Trophoblast cell (in vitro differentiated cells and primary cell): ENCODE results near the gene RPS6KA4.

Experiments
- DNase-seq, 2 donors: peaks; one replicate each; pipeline ENCODE4 v3.0.0-alpha.2; 2016
- H2AFZ ChIP-seq: 2 replicates; pipeline ENCODE4 v1.6.1; 2013; ENCODE audit warnings: low read length, moderate library complexity, mild to moderate bottlenecking; ENCODE audit not compliant: insufficient read depth, poor library complexity
- H2AK5ac ChIP-seq: 2 replicates; pipeline ENCODE4 v1.6.1; 2013; ENCODE audit warnings: mild to moderate bottlenecking, low read length
- H2BK120ac ChIP-seq: 2 replicates; pipeline ENCODE4 v1.6.1; 2013; ENCODE audit warnings: low read length, mild to moderate bottlenecking, moderate library complexity; ENCODE audit not compliant: insufficient read depth, poor library complexity
- H2BK12ac ChIP-seq: 2 replicates; pipeline ENCODE4 v1.6.1; 2013; ENCODE audit warnings: mild to moderate bottlenecking, low read length, moderate library complexity
- H2BK5ac ChIP-seq: 2 replicates; pipeline ENCODE4 v1.6.1; 2013; ENCODE audit warnings: low read length, low read depth, moderate library complexity, mild to moderate bottlenecking; ENCODE audit not compliant: poor library complexity
- H3K14ac ChIP-seq: 2 replicates; pipeline ENCODE4 v1.6.1; 2013; ENCODE audit warnings: mild to moderate bottlenecking, low read length
- H3K18ac ChIP-seq: 2 replicates; pipeline ENCODE4 v1.6.1; 2013; ENCODE audit warnings: mild to moderate bottlenecking, low read length
- H3K23ac ChIP-seq: 2 replicates; pipeline ENCODE4 v1.6.1; 2013; ENCODE audit warnings: low read length
- H3K27ac ChIP-seq: 2 replicates; pipeline ENCODE4 v1.5.1; 2013; ENCODE audit warnings: low read depth, mild to moderate bottlenecking, inconsistent platforms, low read length, moderate library complexity
- H3K27me3 ChIP-seq: 2 replicates; pipeline ENCODE4 v1.6.1; 2013; ENCODE audit warnings: inconsistent platforms, mild to moderate bottlenecking, low read length, moderate library complexity; ENCODE audit not compliant: insufficient read depth
- H3K36me3 ChIP-seq, 2 experiments: 1 replicate in 1 of 2; 2 replicates in 1 of 2; pipeline ENCODE4 v1.6.1; 2013; ENCODE audit warnings: low read length in 2 of 2, mild to moderate bottlenecking in 2 of 2, moderate library complexity in 1 of 2; ENCODE audit not compliant: insufficient read depth in 2 of 2, control insufficient read depth in 1 of 2
- H3K4ac ChIP-seq: 2 replicates; pipeline ENCODE4 v1.6.1; 2013; ENCODE audit warnings: low read depth, mild to moderate bottlenecking, low read length, moderate library complexity
- H3K4me1 ChIP-seq, 2 experiments: 1 replicate in 1 of 2; 2 replicates in 1 of 2; pipeline ENCODE4 v1.6.1; 2013; ENCODE audit warnings: low read length in 2 of 2, mild to moderate bottlenecking in 2 of 2, moderate library complexity in 1 of 2; ENCODE audit not compliant: insufficient read depth in 2 of 2, control insufficient read depth in 1 of 2
- H3K4me2 ChIP-seq: 2 replicates; pipeline ENCODE4 v1.6.1; 2013; ENCODE audit warnings: inconsistent platforms, mild to moderate bottlenecking, low read length, moderate library complexity
- H3K4me3 ChIP-seq: 2 replicates; pipeline ENCODE4 v1.5.1; 2013; ENCODE audit warnings: mild to moderate bottlenecking, low read depth, low read length, inconsistent platforms
- H3K79me1 ChIP-seq: one replicate; pipeline ENCODE4 v1.6.1; 2013; ENCODE audit warnings: low read length
- H3K79me2 ChIP-seq: 2 replicates; pipeline ENCODE4 v1.6.1; 2013; ENCODE audit warnings: low read length, mild to moderate bottlenecking; ENCODE audit not compliant: control insufficient read depth, insufficient read depth, poor library complexity
- H3K9ac ChIP-seq: 2 replicates; pipeline ENCODE4 v1.6.1; 2013; ENCODE audit warnings: mild to moderate bottlenecking, low read length
- H3K9me3 ChIP-seq: 2 replicates; pipeline ENCODE4 v1.6.1; 2013; ENCODE audit warnings: low read depth, mild to moderate bottlenecking, control low read depth, inconsistent platforms, low read length; ENCODE audit not compliant: insufficient read depth
- H4K12ac ChIP-seq: 2 replicates; pipeline ENCODE4 v1.6.1; 2013; ENCODE audit warnings: low read depth, mild to moderate bottlenecking, low read length, moderate library complexity
- H4K8ac ChIP-seq: 2 replicates; pipeline ENCODE4 v1.6.1; 2013; ENCODE audit warnings: low read depth, mild to moderate bottlenecking, low read length, moderate library complexity
- H4K91ac ChIP-seq: one replicate; pipeline ENCODE4 v1.6.1; 2013; ENCODE audit warnings: low read depth, mild to moderate bottlenecking, low read length, moderate library complexity
- WGBS: extraction: QIAGEN DNeasy Blood & Tissue Kit; methylation state at CpG from one replicate; pipeline ENCODE4 v1.1.7; 2013; ENCODE audit warnings: missing lambda C conversion rate; ENCODE audit not compliant: insufficient read length, insufficient coverage; ENCODE audit errors: extremely low coverage; 5-methylcytosine and 5-hydroxymethylcytosine counted together

RPS6KA4 gene

GRCh38 chr11:64331569-64332371, 27.2 kb upstream of the RPS6KA4 start:
- no peak overlapping the region for H4K8ac ChIP-seq
- peak overlapping the region; percentile 15 for H4K91ac ChIP-seq
- no peak overlapping the region for H3K4ac ChIP-seq
- H3K4me1 ChIP-seq = peaks cover 5 to 8% of the 10 kb centered on the region in 2 experiments
- no peaks in the 10 kb centered on the region for H3K27me3 ChIP-seq
- H3K14ac ChIP-seq = no peak overlapping the region
- H3K9me3 ChIP-seq = no peaks in the 10 kb centered on the region
- H2BK120ac ChIP-seq = no peak overlapping the region
- H2BK5ac ChIP-seq = no peak overlapping the region
- no peak overlapping the region for H3K9ac ChIP-seq
- no peak overlapping the region for H3K4me2 ChIP-seq
- no peaks in the 10 kb centered on the region for H3K79me2 ChIP-seq
- no peak overlapping the region for H2AFZ ChIP-seq
- no peak overlapping the region for H3K4me3 ChIP-seq
- no peak overlapping the region for H4K12ac ChIP-seq
- no peak overlapping the region for H3K18ac ChIP-seq
- H2AK5ac ChIP-seq = peak overlapping the region; percentile 8
- H3K23ac ChIP-seq = no peak overlapping the region
- peak; percentile 45 to 50 for DNase-seq
- WGBS = 100% methylated on average over 1 of the region's 20 CpGs
- no peaks in the 10 kb centered on the region for H3K79me1 ChIP-seq
- no peak overlapping the region for H2BK12ac ChIP-seq
- no peaks in the 10 kb centered on the region for H3K36me3 ChIP-seq
- H3K27ac ChIP-seq = no peak overlapping the region

GRCh38 chr11:64333556-64333955, 25.4 kb upstream of the RPS6KA4 start:
- WGBS = no CpG with 5 or more reads among the region's 8 CpGs

GRCh38 chr11:64334764-64335735, 23.9 kb upstream of the RPS6KA4 start:
- no peak overlapping the region for H3K4me3 ChIP-seq
- no peaks in the 10 kb centered on the region for H3K27me3 ChIP-seq
- H3K18ac ChIP-seq = no peak overlapping the region
- H3K79me2 ChIP-seq = no peaks in the 10 kb centered on the region
- DNase-seq = peak; percentile 97 to 98
- H2AFZ ChIP-seq = no peak overlapping the region
- H3K27ac ChIP-seq = peak overlapping the region; percentile 37
- peaks cover 5 to 8% of the 10 kb centered on the region in 2 experiments for H3K4me1 ChIP-seq
- H3K9me3 ChIP-seq = no peaks in the 10 kb centered on the region
- no peak overlapping the region for H3K23ac ChIP-seq
- H3K9ac ChIP-seq = no peak overlapping the region
- no peaks in the 10 kb centered on the region for H3K79me1 ChIP-seq
- no peak overlapping the region for H3K4ac ChIP-seq
- H3K36me3 ChIP-seq = no peaks in the 10 kb centered on the region
- H2AK5ac ChIP-seq = no peak overlapping the region
- no peak overlapping the region for H4K8ac ChIP-seq
- no peak overlapping the region for H2BK12ac ChIP-seq
- H2BK120ac ChIP-seq = peak overlapping the region; percentile 31
- H2BK5ac ChIP-seq = no peak overlapping the region
- WGBS = no CpG with 5 or more reads among the region's 13 CpGs
- H4K12ac ChIP-seq = no peak overlapping the region
- H3K14ac ChIP-seq = no peak overlapping the region
- H3K4me2 ChIP-seq = no peak overlapping the region
- H4K91ac ChIP-seq = peak overlapping the region; percentile 50

More at GRCh38 chr11:64333556-64333955, 25.4 kb upstream of the RPS6KA4 start:
- DNase-seq = peak in 1 of 2 donors; percentile 77
- Histone ChIP-seq H2AFZ (no peak overlapping the region), H3K36me3 (no peaks in the 10 kb centered on the region), H3K4me1 (peaks cover 5 to 8% of the 10 kb centered on the region in 2 experiments), H3K23ac (no peak overlapping the region), H3K79me2 (no peaks in the 10 kb centered on the region), H3K4me2 (no peak overlapping the region), H3K9me3 (no peaks in the 10 kb centered on the region), H2BK5ac (no peak overlapping the region), H3K18ac (no peak overlapping the region), H3K27ac (no peak overlapping the region), H2BK12ac (no peak overlapping the region), H2BK120ac (no peak overlapping the region), H3K9ac (no peak overlapping the region), H4K12ac (no peak overlapping the region), H3K79me1 (no peaks in the 10 kb centered on the region), H4K91ac (no peak overlapping the region), H3K14ac (no peak overlapping the region), H3K27me3 (no peaks in the 10 kb centered on the region), H2AK5ac (no peak overlapping the region), H3K4me3 (no peak overlapping the region), H3K4ac (no peak overlapping the region), H4K8ac (no peak overlapping the region)

- DNase-seq = no peak
- WGBS = no CpG with 5 or more reads among the region's 8 CpGs
Observed at GRCh38 chr11:64337538-64338249, 21.3 kb upstream of the RPS6KA4 start.

More at GRCh38 chr11:64337538-64338249, 21.3 kb upstream of the RPS6KA4 start:
- H3K4me1 ChIP-seq = peaks cover 10 to 13% of the 10 kb centered on the region in 2 experiments
- no peak overlapping the region for H4K12ac ChIP-seq
- H3K4me3 ChIP-seq = no peak overlapping the region
- H3K4ac ChIP-seq = no peak overlapping the region
- H2BK120ac ChIP-seq = no peak overlapping the region
- H3K27me3 ChIP-seq = no peaks in the 10 kb centered on the region
- no peak overlapping the region for H3K4me2 ChIP-seq
- H2BK5ac ChIP-seq = no peak overlapping the region
- no peak overlapping the region for H2AFZ ChIP-seq
- H3K79me1 ChIP-seq = peaks cover 6% of the 10 kb centered on the region
- H3K27ac ChIP-seq = no peak overlapping the region
- no peak overlapping the region for H4K8ac ChIP-seq
- no peak overlapping the region for H3K9ac ChIP-seq
- no peak overlapping the region for H2AK5ac ChIP-seq
- H3K14ac ChIP-seq = no peak overlapping the region
- no peak overlapping the region for H3K23ac ChIP-seq
- no peak overlapping the region for H4K91ac ChIP-seq
- no peak overlapping the region for H2BK12ac ChIP-seq
- no peak overlapping the region for H3K18ac ChIP-seq
- no peaks in the 10 kb centered on the region for H3K36me3 ChIP-seq
- H3K79me2 ChIP-seq = peaks cover 2% of the 10 kb centered on the region
- H3K9me3 ChIP-seq = peaks cover 3% of the 10 kb centered on the region
